NCI-H1048 (cell line): ENCODE measurements around the gene PDE1A.
"Not testable (repeated sequence)": the region's sequence is repeated elsewhere in the genome, so short reads cannot be mapped to it uniquely, and the experiment has no call there.

ENCODE experiments used
- DNase-seq: peaks from one replicate; lab custom pipeline; 2025; lab: John Stamatoyannopoulos, UW

PDE1A gene

DNA sequence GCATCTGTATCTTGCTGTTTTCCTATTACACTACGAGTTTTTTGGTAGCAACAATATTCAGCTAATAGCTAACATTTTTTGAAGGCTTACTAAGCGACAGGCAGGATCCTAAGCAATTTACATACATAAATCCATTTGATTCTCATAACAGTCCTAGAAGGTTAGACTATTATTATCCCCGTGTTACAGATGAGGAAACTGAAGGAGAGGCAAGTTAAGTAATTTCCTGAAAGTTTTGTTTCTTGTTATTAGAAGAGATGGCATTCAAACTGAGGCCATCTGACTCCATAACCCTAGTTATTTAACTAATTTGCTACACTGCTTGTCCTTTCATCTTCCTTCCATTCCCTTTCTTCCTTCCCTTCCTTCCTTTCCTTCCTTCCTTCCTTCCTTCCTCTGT lies 68.2 kb downstream of the PDE1A start:
- no peak for DNase-seq

DNA sequence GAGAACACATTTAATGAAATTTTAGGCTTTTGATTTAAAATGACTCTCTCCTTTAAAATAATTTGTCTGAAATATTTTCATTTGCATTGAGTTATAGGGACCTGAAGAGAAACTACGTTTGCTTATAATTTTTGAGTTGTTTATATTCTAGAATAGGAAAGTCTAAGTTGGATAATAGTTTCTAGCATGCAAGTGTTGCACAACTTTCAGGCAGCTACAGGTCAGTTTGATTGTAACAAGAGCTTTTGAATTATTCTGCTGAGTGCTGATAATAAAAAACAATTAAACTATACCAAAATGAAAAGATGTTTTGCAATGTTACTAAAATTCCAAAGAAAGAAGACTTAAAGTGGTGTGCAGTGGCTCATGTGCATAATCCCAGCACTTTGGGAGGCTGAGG lies 71.0 kb downstream of the PDE1A start:
- no peak for DNase-seq

DNA sequence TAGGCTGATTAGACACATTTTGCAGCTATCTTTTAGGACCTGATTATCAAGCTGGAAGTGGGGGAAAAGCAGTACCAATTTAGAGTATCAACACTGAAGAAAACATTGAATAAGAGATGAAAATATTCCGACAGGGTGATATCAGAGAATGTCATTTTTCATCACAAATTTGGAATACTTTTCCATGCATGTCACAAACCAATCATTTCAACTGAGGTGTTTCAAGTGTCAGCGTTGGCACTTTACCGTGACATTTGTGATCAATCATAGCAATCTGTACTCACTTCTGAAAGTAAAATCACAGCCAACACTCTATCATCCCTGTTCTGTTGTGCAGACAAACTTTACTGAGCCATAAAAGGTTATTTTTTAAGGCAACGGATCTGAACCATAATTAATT lies 75.4 kb downstream of the PDE1A start:
- no peak for DNase-seq

- no peak for DNase-seq
These were observed 77.6 kb downstream of the PDE1A start for GRCh38 chr2:182349268-182349667.

DNA sequence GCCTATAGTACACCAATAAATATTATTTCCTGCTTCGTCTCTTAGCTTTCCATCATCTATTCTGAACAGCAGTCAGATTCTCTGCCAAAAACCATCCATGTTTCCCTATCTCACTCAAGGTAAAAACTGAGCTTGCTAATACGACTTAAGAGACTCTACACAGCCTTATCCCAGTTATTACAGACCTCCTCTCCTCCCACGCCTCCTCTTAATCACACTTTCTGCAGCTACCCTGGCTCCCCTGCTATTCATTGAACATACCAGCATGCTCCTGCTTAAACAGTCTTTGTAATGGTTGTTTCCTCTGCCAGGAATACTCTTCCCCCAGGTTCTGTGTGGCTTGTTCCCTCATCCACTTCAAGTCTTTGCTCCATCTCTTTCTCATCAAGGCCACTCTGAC lies 81.5 kb downstream of the PDE1A start:
- no peak for DNase-seq

GRCh38 chr2:182330451-182331305 lies 96.2 kb downstream of the PDE1A start:
- DNase-seq, result no peak

- no peak for DNase-seq
These were observed 102.2 kb downstream of the PDE1A start for GRCh38 chr2:182324665-182325064.

DNA sequence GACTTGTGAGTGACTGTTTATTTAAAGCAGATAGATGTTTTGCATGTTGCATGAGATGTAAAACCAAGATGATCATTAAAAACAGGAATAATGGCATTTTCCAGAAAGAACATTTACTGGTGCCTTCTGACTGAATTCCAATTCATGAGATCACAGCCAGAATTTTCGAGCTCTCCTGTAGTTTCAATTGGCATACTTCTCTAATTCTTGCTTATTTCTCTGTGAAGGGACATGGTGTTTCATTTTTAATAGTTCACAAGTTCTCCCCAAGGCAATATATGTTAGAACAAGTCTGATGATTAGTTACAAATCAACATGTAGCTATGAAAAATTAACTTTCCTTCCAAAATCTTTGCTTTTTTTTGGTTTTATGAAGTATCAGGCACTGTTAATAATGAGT lies 105.7 kb downstream of the PDE1A start:
- no peak for DNase-seq

DNA sequence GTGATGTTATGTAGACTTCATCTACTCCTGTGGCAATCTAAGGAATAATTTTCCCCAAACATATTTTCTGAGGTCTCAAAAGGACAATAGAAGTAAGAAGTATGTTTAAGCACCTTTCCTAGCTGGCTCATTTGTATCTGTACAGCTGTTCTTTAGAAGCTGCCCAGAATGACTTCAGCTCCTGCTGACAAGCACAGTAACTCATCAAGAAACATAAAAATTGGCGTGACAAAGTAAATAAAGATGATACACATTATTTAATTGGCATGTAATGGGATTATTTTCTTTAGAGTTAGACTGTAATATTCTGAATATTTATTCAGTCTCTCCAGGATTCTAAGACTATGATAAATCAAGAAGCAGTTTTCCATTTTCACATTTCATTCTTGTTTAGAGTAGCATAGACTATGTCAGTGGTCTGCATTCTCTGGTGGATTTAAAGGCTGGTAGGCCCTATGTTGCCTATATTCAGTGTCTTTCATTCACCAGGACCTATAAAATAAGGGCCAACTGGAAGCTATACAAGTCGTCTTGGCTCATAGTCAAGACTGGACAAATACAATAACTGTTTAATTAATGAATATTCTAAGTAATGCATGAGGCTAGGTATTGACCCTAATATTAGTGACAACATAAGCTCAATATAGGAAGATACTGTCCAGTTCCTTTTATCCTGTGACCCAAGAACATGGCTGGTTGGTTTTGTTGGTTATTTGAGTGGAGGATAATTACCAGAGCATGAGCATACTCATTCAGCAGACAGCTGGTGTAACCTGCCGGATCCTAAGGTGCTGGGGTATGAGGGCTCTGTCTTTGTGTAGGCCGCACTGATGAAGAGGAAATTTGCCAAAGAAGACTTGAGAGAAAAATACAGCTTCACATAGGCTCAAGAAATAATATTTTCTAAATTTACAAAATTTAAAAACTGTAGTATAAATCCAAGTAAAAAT lies 107.0 kb downstream of the PDE1A start:
- no peak for DNase-seq

- no peak for DNase-seq
These were observed 108.2 kb downstream of the PDE1A start for GRCh38 chr2:182318466-182319220.

DNA sequence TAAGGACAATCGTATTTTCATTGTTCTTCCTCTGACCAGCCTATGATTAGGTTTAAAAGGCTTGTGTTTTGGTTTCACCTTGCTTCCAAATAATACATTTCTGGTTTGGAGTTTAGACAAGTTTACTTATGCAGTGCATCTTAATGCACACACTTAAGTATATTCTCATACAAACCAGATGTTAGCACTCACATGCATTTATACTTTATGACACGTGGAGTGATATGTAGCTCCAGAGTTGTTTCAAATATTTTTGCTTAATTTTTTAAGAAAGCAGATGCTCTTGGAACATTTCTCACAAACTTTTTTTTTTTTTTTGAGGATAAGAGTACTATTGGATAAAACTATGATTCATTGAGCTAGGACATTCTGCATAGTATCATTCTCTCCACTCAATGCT lies 109.9 kb downstream of the PDE1A start:
- DNase-seq, result no peak

DNA sequence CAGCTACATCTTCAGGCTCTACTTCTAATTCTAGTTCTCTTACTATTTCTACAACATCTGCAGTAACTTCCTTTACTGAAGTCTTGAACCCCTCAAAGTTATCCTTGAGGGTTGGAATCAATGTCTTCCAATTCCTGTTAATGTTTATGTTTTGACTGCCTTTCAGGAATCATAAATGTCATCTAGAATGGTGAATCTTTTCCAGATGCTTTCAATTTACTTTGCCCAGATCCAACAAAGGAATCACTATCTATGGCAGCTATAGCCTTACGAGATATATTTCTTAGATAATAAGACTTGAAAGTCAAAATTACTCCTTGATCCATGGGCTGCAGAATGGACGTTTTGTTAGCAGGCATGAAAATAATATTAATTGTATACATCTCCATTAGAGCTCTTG lies 123.9 kb downstream of the PDE1A start:
- no peak for DNase-seq

GRCh38 chr2:182302174-182302573 lies 124.7 kb downstream of the PDE1A start:
- DNase-seq, result no peak

GRCh38 chr2:182301093-182301492 lies 125.7 kb downstream of the PDE1A start:
- DNase-seq, result no peak

- no peak for DNase-seq
These were observed 126.2 kb downstream of the PDE1A start for GRCh38 chr2:182300608-182301007.

GRCh38 chr2:182299632-182300031 lies 127.2 kb downstream of the PDE1A start:
- no peak for DNase-seq

GRCh38 chr2:182298456-182298855 lies 128.4 kb downstream of the PDE1A start:
- no peak for DNase-seq

GRCh38 chr2:182291296-182291695 lies 135.5 kb downstream of the PDE1A start:
- no peak for DNase-seq

DNA sequence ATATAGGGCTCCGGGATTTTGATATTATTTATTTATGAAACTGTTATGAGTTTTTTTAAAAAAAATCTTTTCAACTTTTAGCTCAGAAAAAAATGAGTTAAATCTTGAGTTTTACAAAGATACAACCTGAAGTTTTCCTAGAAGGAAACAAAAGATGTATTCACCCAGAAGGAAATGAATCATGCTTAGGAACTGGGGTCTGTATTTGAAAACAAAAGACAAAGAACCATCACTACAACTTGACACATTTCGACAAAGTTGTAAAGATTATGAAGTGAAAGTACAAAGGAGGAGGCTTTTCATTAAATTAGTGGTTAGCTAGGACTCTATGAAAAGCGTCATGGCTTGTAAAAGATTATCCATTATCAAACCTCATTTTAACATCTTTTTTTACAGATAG lies 143.3 kb downstream of the PDE1A start:
- no peak for DNase-seq

DNA sequence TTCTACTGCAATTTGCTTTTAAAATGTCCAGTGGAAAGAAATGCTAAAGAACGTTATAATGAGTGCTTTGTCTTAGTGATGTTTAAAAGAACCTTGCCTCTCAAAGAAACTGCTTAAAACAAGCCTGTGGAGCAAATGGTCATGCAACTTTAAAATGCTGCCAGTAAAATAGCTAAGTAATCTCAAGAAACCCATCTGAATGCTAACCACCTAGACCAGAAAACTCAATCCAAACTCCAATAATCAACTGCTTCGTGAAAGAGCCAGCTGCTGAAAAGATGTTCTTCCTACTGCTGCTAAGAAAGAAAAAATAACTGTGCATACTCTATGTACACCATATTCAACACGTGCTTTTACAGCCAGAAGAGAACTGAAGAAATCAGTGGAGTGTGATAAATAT lies 145.6 kb downstream of the PDE1A start:
- no peak for DNase-seq

GRCh38 chr2:182280118-182280517 lies 146.7 kb downstream of the PDE1A start:
- DNase-seq, result no peak

DNA sequence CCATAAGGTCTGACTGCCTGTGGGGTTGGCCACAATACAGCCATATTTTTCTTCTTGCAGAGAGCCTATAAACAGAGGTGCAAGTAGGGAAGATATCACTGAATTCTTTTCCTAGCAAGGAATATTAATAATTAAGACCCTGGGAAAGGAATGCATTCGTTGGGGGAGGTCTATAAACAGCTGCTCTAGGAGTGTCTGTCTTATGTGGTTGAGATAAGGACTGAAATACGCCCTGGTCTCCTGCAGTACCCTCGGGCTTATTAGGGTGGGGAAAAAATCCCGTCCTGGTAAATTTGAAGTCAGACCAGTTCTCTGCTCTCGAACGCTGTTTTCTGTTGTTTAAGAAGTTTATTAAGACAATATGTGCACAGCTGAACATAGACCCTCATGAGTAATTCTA lies 150.2 kb downstream of the PDE1A start:
- DNase-seq, result not testable (repeated sequence)
